Prostate gland (tissue), 2 donors: Measurements from ENCODE around the gene HIPK3.

Experiments used
- CTCF ChIP-seq, 4 experiments: fragments of 200-600 bp in 2 of 4; fragments of 450-650 bp in 2 of 4; sonication (generic) in 2 of 4; IDR thresholded peaks; 1 replicate in 3 of 4; 2 replicates in 1 of 4; pipeline ENCODE4 v1.5.1; 2016 to 2019; ENCODE audit warnings: antibody characterized with exemption in 4 of 4, mild to moderate bottlenecking in 2 of 4, moderate library complexity in 2 of 4
- POLR2A ChIP-seq: fragments of 450-650 bp; IDR thresholded peaks from one replicate; pipeline ENCODE4 v1.6.1; 2016; ENCODE audit warnings: antibody characterized with exemption, mild to moderate bottlenecking

GRCh38 chr11:33271059-33271458 is 13.9 kb downstream of the HIPK3 start:
- TF ChIP-seq CTCF (IDR thresholded peaks at IDR 0.05) (no peak), POLR2A (no peak)
